ENCODE data around the gene OR10V1. TPM values are rescaled to one million over a fixed set of nuclear protein-coding genes. Genes with fewer than 3 reads are reported as not detected.

Gene OR10V1
- total RNA-seq, 1 experiment from 2014 or later = not detected

- no peak overlapping the region for H3K4me3 ChIP-seq (ENCODE audit: low read length)
- H3K79me2 ChIP-seq (ENCODE audit: low read length) = no peaks in the 10 kb centered on the region
- H2AFZ ChIP-seq (ENCODE audit: low read length) = no peak overlapping the region
- no peaks in the 10 kb centered on the region for H4K20me1 ChIP-seq (ENCODE audit: insufficient read depth, low read depth, low read length)
- H3K27ac ChIP-seq (ENCODE audit: low read length) = no peak overlapping the region
- no peaks in the 10 kb centered on the region for H3K9me2 ChIP-seq (replicated peaks; ENCODE audit: insufficient read depth, low read length)
- no peaks in the 10 kb centered on the region for H3K9me3 ChIP-seq (ENCODE audit: low read length)
- H3K9ac ChIP-seq (ENCODE audit: low read length) = no peak overlapping the region
- no peak for DNase-seq
- H3K27me3 ChIP-seq (ENCODE audit: low read length) = no peaks in the 10 kb centered on the region
- H3K36me3 ChIP-seq (ENCODE audit: insufficient read depth, low read length) = no peaks in the 10 kb centered on the region
- no peak overlapping the region for H3K4me2 ChIP-seq (ENCODE audit: low read depth, low read length, poor library complexity, severe bottlenecking)
- H3K4me1 ChIP-seq (ENCODE audit: low read length) = no peaks in the 10 kb centered on the region
Observed at GRCh38 chr11:59727426-59727825, 13.8 kb upstream of the OR10V1 start.

- DNase-seq = no peak
- Histone ChIP-seq H3K9ac (ENCODE audit: low read length) (no peak overlapping the region), H3K79me2 (ENCODE audit: low read length) (no peaks in the 10 kb centered on the region), H2AFZ (ENCODE audit: low read length) (no peak overlapping the region), H4K20me1 (ENCODE audit: insufficient read depth, low read depth, low read length) (no peaks in the 10 kb centered on the region), H3K9me2 (replicated peaks; ENCODE audit: insufficient read depth, low read length) (no peaks in the 10 kb centered on the region), H3K9me3 (ENCODE audit: low read length) (no peaks in the 10 kb centered on the region), H3K27me3 (ENCODE audit: low read length) (no peaks in the 10 kb centered on the region), H3K27ac (ENCODE audit: low read length) (no peak overlapping the region), H3K4me3 (ENCODE audit: low read length) (no peak overlapping the region), H3K4me1 (ENCODE audit: low read length) (no peaks in the 10 kb centered on the region), H3K4me2 (ENCODE audit: low read depth, low read length, poor library complexity, severe bottlenecking) (no peak overlapping the region), H3K36me3 (ENCODE audit: insufficient read depth, low read length) (no peaks in the 10 kb centered on the region)
Observed at GRCh38 chr11:59724066-59724465, 10.4 kb upstream of the OR10V1 start.

GRCh38 chr11:59719556-59719955 is 5.9 kb upstream of the OR10V1 start:
- Histone ChIP-seq H3K36me3 (ENCODE audit: insufficient read depth, low read length) (no peaks in the 10 kb centered on the region), H3K79me2 (ENCODE audit: low read length) (no peaks in the 10 kb centered on the region), H3K4me1 (ENCODE audit: low read length) (no peaks in the 10 kb centered on the region), H3K27me3 (ENCODE audit: low read length) (no peaks in the 10 kb centered on the region), H3K27ac (ENCODE audit: low read length) (no peak overlapping the region), H3K9ac (ENCODE audit: low read length) (no peak overlapping the region), H3K4me2 (ENCODE audit: low read depth, low read length, poor library complexity, severe bottlenecking) (no peak overlapping the region), H4K20me1 (ENCODE audit: insufficient read depth, low read depth, low read length) (no peaks in the 10 kb centered on the region), H3K4me3 (ENCODE audit: low read length) (no peak overlapping the region), H3K9me2 (replicated peaks; ENCODE audit: insufficient read depth, low read length) (no peaks in the 10 kb centered on the region), H2AFZ (ENCODE audit: low read length) (no peak overlapping the region), H3K9me3 (ENCODE audit: low read length) (no peaks in the 10 kb centered on the region)
- DNase-seq = no peak

GRCh38 chr11:59716051-59716450 is 2.4 kb upstream of the OR10V1 start:
- no peaks in the 10 kb centered on the region for H3K36me3 ChIP-seq (ENCODE audit: insufficient read depth, low read length)
- no peak overlapping the region for H3K27ac ChIP-seq (ENCODE audit: low read length)
- no peak overlapping the region for H3K4me2 ChIP-seq (ENCODE audit: low read depth, low read length, poor library complexity, severe bottlenecking)
- no peaks in the 10 kb centered on the region for H3K4me1 ChIP-seq (ENCODE audit: low read length)
- H3K79me2 ChIP-seq (ENCODE audit: low read length) = no peaks in the 10 kb centered on the region
- H3K27me3 ChIP-seq (ENCODE audit: low read length) = no peaks in the 10 kb centered on the region
- H3K4me3 ChIP-seq (ENCODE audit: low read length) = no peak overlapping the region
- no peak overlapping the region for H2AFZ ChIP-seq (ENCODE audit: low read length)
- H4K20me1 ChIP-seq (ENCODE audit: insufficient read depth, low read depth, low read length) = no peaks in the 10 kb centered on the region
- H3K9me2 ChIP-seq (replicated peaks; ENCODE audit: insufficient read depth, low read length) = no peaks in the 10 kb centered on the region
- H3K9ac ChIP-seq (ENCODE audit: low read length) = no peak overlapping the region
- DNase-seq = no peak
- no peaks in the 10 kb centered on the region for H3K9me3 ChIP-seq (ENCODE audit: low read length)

- Histone ChIP-seq H3K36me3 (ENCODE audit: insufficient read depth, low read length) (no peaks in the 10 kb centered on the region), H3K4me1 (ENCODE audit: low read length) (no peaks in the 10 kb centered on the region), H3K4me2 (ENCODE audit: low read depth, low read length, poor library complexity, severe bottlenecking) (no peak overlapping the region), H3K9me3 (ENCODE audit: low read length) (no peaks in the 10 kb centered on the region), H3K79me2 (ENCODE audit: low read length) (no peaks in the 10 kb centered on the region), H3K27me3 (ENCODE audit: low read length) (no peaks in the 10 kb centered on the region), H2AFZ (ENCODE audit: low read length) (no peak overlapping the region), H3K9ac (ENCODE audit: low read length) (no peak overlapping the region), H3K4me3 (ENCODE audit: low read length) (no peak overlapping the region), H4K20me1 (ENCODE audit: insufficient read depth, low read depth, low read length) (no peaks in the 10 kb centered on the region), H3K9me2 (replicated peaks; ENCODE audit: insufficient read depth, low read length) (no peaks in the 10 kb centered on the region), H3K27ac (ENCODE audit: low read length) (no peak overlapping the region)
- no peak for DNase-seq
Observed at GRCh38 chr11:59710136-59710847, 3.4 kb downstream of the OR10V1 start.

GRCh38 chr11:59708537-59708936 is 5.1 kb downstream of the OR10V1 start:
- no peaks in the 10 kb centered on the region for H3K36me3 ChIP-seq (ENCODE audit: insufficient read depth, low read length)
- H3K4me3 ChIP-seq (ENCODE audit: low read length) = no peak overlapping the region
- H2AFZ ChIP-seq (ENCODE audit: low read length) = no peak overlapping the region
- H3K27me3 ChIP-seq (ENCODE audit: low read length) = no peaks in the 10 kb centered on the region
- no peaks in the 10 kb centered on the region for H3K4me1 ChIP-seq (ENCODE audit: low read length)
- no peaks in the 10 kb centered on the region for H3K9me3 ChIP-seq (ENCODE audit: low read length)
- no peak for DNase-seq
- H3K27ac ChIP-seq (ENCODE audit: low read length) = no peak overlapping the region
- H3K4me2 ChIP-seq (ENCODE audit: low read depth, low read length, poor library complexity, severe bottlenecking) = no peak overlapping the region
- H3K79me2 ChIP-seq (ENCODE audit: low read length) = no peaks in the 10 kb centered on the region
- no peaks in the 10 kb centered on the region for H4K20me1 ChIP-seq (ENCODE audit: insufficient read depth, low read depth, low read length)
- no peak overlapping the region for H3K9ac ChIP-seq (ENCODE audit: low read length)
- no peaks in the 10 kb centered on the region for H3K9me2 ChIP-seq (replicated peaks; ENCODE audit: insufficient read depth, low read length)

- Histone ChIP-seq H3K4me3 (ENCODE audit: low read length) (no peak overlapping the region), H3K27ac (ENCODE audit: low read length) (no peak overlapping the region), H3K4me1 (ENCODE audit: low read length) (no peaks in the 10 kb centered on the region), H3K79me2 (ENCODE audit: low read length) (no peaks in the 10 kb centered on the region), H2AFZ (ENCODE audit: low read length) (no peak overlapping the region), H4K20me1 (ENCODE audit: insufficient read depth, low read depth, low read length) (no peaks in the 10 kb centered on the region), H3K9me3 (ENCODE audit: low read length) (no peaks in the 10 kb centered on the region), H3K36me3 (ENCODE audit: insufficient read depth, low read length) (no peaks in the 10 kb centered on the region), H3K27me3 (ENCODE audit: low read length) (no peaks in the 10 kb centered on the region), H3K9me2 (replicated peaks; ENCODE audit: insufficient read depth, low read length) (no peaks in the 10 kb centered on the region), H3K4me2 (ENCODE audit: low read depth, low read length, poor library complexity, severe bottlenecking) (no peak overlapping the region), H3K9ac (ENCODE audit: low read length) (no peak overlapping the region)
- DNase-seq = no peak
Observed at GRCh38 chr11:59707371-59707770, 6.3 kb downstream of the OR10V1 start.

GRCh38 chr11:59706518-59707285 is 6.9 kb downstream of the OR10V1 start:
- Histone ChIP-seq H3K9ac (ENCODE audit: low read length) (no peak overlapping the region), H3K27ac (ENCODE audit: low read length) (no peak overlapping the region), H3K4me2 (ENCODE audit: low read depth, low read length, poor library complexity, severe bottlenecking) (no peak overlapping the region), H3K4me1 (ENCODE audit: low read length) (no peaks in the 10 kb centered on the region), H3K36me3 (ENCODE audit: insufficient read depth, low read length) (no peaks in the 10 kb centered on the region), H3K27me3 (ENCODE audit: low read length) (no peaks in the 10 kb centered on the region), H4K20me1 (ENCODE audit: insufficient read depth, low read depth, low read length) (no peaks in the 10 kb centered on the region), H3K4me3 (ENCODE audit: low read length) (no peak overlapping the region), H2AFZ (ENCODE audit: low read length) (no peak overlapping the region), H3K9me2 (replicated peaks; ENCODE audit: insufficient read depth, low read length) (no peaks in the 10 kb centered on the region), H3K79me2 (ENCODE audit: low read length) (no peaks in the 10 kb centered on the region), H3K9me3 (ENCODE audit: low read length) (no peaks in the 10 kb centered on the region)
- no peak for DNase-seq
